ENCODE data around the gene ZNF681.
"Not testable (repeated sequence)": the region's sequence is repeated elsewhere in the genome, so short reads cannot be mapped to it uniquely, and the experiment has no call there.

Gene ZNF681

GRCh38 chr19:23758187-23759074 lies at the start of gene ZNF681:
TSS of gene ZNF681 (minus strand) at chr19:23758891. CDS start at chr19:23758749, 142 bp downstream.
- no peak for FAIRE-seq

DNA sequence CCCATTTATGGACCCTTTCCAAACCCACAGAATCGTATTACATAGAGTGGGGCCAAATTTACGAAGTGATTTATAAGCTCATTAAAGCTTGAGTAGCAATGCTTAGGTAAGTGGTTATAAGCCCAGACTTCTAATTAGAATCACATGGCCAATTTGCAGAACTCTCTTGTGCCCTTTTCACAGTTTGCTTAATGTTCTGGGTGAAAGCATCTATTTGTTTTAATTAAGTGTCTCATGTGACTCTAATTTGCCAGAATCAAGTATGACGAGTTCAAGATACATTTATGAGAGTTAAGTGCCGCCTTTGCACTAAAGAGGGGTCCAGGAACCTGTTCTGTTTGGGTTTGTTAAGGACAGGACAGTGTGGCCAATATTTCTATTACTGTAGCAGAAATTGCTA lies 46.0 kb upstream of the ZNF681 start:
- FAIRE-seq: no peak

GRCh38 chr19:23802290-23802689 lies 43.6 kb upstream of the ZNF681 start:
- FAIRE-seq: no peak

DNA sequence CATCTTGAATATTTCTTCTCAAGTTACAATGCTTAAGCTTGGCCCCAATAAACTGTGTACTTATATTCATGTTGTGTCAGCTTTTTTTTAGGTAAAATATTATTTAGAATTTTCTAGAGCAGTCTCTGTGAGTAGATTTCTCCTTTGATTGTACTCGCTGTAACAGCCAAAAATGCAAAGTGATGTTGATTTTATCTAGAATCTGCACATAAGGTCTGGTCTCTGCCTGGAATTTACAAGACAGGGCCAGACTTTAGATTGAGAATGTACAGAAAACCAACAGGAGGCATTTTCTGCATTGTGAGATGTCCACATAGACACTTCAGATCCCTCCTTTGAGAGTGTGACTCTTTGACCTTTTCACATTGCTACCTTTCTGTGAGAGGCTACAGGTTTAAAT lies 43.1 kb upstream of the ZNF681 start:
- no peak for FAIRE-seq

GRCh38 chr19:23800868-23801267 lies 42.2 kb upstream of the ZNF681 start:
- no peak for FAIRE-seq

DNA sequence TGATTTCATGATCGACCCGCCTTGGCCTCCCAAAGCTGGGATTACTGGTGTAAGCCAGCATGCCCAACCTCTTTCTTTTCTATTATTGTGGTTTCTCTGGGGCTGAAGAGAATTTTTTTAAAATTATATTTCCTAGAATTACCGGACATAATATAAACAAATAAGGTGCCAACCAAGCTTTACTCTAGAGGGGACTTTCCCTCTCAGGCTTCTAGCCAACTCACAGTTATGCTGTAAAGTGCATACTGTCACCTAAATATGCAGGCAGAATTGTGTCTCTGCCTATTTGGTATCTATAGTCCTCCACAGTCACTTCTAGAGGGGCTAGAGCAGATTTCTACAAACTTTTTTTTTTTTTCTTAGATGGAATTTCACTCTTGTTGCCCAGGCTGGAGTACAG lies 41.6 kb upstream of the ZNF681 start:
- no peak for FAIRE-seq

- FAIRE-seq: no peak
Measured at GRCh38 chr19:23799321-23799720, 40.6 kb upstream of the ZNF681 start.

- no peak for FAIRE-seq
Measured at GRCh38 chr19:23795462-23795861, 36.8 kb upstream of the ZNF681 start.

- FAIRE-seq: no peak
Measured at GRCh38 chr19:23792784-23793183, 34.1 kb upstream of the ZNF681 start.

DNA sequence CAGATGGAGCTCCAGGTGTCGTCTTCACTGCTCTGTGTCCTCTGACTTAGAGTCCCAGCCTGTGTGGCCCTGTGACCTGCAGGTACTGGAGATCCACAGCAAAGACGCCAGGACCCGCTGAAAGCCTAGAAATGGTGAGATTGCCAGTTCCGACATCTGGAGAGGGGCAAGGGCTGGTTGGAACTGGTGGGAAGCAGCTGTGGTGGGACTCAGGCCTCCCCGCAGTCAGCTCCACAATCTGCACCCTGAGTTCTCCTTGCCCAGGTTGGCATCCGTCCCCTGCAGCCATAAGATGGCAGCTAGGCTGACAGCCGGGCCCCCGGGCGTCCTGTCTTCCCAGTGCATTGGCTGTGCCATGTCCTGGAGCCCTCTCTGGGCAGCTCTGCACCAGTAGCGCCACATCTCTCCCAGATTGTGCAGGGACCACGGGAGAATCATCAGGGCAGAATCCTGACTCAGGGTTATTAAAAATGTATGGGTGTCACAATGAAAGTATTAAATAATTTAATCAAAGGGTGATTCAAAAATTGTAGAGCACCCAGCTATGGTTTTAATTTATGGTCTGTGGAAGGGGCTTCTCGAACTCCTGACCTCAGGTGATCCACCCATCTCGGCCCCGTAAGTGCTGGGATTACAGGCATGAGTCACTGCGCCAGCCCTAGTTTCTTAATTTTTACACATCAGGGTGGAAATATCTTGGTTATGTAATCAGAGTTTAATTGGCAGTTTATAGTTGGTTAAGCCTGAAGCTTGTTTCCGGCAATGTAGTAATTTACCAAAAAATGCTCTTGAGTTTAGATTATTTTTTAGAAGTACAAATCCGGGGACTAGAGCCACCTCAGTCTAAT lies 32.2 kb upstream of the ZNF681 start:
- FAIRE-seq: no peak

- FAIRE-seq: no peak
Measured at GRCh38 chr19:23789246-23789645, 30.6 kb upstream of the ZNF681 start.

DNA sequence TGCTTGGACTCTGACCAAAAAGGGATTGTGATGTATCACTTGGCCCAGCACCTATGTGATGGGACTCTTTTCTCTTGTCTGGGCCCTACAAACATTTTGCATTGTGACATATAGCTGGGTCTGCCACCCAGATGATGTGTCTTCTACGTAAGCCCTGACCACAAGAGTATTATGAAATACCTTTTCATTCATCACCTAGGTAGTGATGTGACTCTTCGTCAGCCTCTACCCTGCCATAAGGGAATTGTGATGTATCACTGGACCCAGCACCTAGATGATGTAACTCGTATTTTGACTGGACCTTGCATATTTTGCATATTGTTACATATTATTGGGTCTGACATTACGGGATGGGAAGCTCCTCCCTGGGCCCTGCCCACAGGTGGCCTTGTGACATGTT lies 29.7 kb upstream of the ZNF681 start:
- no peak for FAIRE-seq

GRCh38 chr19:23787106-23787505 lies 28.4 kb upstream of the ZNF681 start:
- FAIRE-seq: no peak

- FAIRE-seq: no peak
Measured at GRCh38 chr19:23785982-23786381, 27.3 kb upstream of the ZNF681 start.

- no peak for FAIRE-seq
Measured at GRCh38 chr19:23784274-23784673, 25.6 kb upstream of the ZNF681 start.

GRCh38 chr19:23783636-23784035 lies 24.9 kb upstream of the ZNF681 start:
- FAIRE-seq: no peak

DNA sequence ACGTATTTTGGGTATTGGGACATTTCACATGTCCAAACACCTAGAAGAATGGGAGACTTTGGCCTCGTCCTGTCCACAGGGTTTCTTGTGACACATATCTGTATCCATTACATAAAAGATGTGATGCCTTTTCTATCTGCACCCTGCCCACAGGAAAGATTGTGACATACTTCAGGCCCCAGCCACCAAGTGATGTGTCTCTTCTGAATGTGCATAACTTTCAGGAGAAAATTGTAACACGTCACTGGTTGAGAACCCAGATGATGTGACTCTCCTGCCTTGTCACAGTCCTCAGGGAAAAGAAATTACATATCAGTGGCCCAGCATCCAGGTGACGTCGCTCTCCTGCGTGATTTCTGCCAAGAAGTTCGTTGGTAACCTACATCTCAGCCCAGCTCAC lies 21.0 kb upstream of the ZNF681 start:
- no peak for FAIRE-seq

GRCh38 chr19:23778566-23778965 lies 19.9 kb upstream of the ZNF681 start:
- FAIRE-seq: no peak

GRCh38 chr19:23778036-23778435 lies 19.3 kb upstream of the ZNF681 start:
- FAIRE-seq: not testable (repeated sequence)

- no peak for FAIRE-seq
Measured at GRCh38 chr19:23777216-23777615, 18.5 kb upstream of the ZNF681 start.

- FAIRE-seq: no peak
Measured at GRCh38 chr19:23776507-23777205, 18.0 kb upstream of the ZNF681 start.

- FAIRE-seq: no peak
Measured at GRCh38 chr19:23774524-23774971, 15.9 kb upstream of the ZNF681 start.

DNA sequence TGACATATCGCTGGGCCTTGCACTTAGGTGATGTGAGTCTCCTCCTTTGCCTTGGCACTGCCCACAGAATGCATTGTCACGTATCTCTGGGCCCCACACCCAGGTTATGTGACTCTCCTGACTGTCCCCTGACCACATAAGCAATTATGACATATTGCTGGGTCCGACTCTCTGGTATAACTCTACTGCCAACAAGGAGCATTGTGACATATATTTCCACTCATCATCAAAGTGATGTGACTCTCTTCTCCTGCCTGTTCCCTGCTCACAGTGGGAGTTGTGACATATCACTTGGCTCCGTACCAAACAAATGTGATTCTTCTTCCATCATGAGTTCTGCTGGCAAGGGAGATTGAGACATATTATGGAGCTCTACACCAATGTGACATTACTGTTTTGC lies 15.4 kb upstream of the ZNF681 start:
- FAIRE-seq: no peak

Measured in colon (tissue), 2 donors.